Measurements from ENCODE around the gene SEMA4A.
"Not testable (repeated sequence)": the region's sequence is repeated elsewhere in the genome, so short reads cannot be mapped to it uniquely, and the experiment has no call there.

SEMA4A gene

DNA sequence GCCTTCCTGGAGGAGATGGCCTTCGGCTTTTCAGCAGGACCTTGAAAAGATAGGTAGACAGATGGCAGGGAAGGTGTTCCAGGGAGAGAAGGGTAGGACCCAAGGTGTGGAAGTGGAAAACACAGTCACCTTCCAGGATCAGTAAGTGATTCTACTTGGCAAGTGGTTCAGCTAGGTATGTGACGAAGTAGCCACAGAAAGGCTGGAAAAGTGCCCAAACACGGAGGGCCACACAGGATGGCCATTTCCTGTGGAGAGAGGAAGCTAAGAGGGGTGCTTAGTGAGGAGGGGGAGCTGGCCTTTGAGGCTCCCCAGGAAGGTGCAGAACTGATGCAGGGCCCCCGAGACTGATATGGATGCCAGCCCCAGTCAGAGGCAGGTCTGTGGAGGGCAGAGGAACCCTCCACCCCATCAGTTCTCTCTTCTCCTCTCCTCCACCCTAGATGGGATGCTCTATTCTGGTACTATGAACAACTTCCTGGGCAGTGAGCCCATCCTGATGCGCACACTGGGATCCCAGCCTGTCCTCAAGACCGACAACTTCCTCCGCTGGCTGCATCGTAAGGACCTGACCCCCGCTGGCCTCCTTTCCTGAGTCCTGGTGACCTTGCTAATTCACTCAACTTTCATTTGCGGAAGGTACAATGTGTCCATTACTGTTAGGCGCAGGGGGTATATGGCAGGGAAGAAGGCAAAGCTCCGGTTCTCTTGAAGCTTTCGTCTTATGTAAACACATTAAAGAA, 6.8 kb downstream of the SEMA4A start:
- peak; percentile 77 for DNase-seq (ENCODE audit: low spot score)

DNA sequence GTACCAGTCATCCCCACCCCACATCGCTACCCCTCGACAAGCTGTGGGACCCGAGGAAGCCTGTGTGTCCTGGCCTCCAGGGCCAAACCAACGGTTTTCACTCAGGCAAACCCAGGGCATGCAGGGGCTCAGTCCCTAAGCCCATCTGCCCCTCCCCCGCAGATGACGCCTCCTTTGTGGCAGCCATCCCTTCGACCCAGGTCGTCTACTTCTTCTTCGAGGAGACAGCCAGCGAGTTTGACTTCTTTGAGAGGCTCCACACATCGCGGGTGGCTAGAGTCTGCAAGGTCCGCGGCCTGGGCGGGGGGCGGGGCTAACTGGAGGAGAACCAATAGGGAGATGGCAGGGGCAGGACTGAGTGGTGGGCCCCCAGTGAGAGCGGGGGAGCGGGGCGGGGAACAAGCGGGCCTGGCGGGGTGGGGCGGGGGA, 7.4 kb downstream of the SEMA4A start:
- no peak for DNase-seq (ENCODE audit: low spot score)

DNA sequence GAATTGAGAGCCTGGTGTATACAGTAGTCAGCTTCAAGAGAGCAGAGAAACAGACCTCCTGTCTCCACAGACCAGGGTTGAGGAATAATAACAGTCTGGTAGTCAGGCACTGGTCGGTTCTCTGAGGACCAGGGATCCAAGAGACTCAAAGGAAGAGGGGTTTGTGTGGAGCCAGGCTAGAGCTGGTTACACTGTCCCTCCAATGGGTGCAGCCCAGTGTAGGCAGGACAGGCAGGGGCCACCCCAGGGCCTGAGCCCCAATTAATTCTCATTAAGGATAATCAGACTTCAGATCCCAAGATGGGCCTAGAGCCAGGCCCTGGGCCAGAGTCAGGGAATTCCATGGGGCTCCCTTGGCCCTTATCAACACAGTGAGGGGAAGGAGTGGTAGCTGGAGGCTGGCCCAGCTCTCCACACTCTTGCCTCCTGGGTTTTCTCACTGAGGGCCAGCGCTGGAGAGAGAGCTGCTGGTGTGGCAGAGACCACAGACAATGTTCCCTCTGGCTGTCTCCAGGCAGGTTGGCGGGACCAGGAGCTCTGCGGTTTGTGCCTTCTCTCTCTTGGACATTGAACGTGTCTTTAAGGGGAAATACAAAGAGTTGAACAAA, 9.1 kb downstream of the SEMA4A start:
- DNase-seq (ENCODE audit: low spot score) = no peak

DNA sequence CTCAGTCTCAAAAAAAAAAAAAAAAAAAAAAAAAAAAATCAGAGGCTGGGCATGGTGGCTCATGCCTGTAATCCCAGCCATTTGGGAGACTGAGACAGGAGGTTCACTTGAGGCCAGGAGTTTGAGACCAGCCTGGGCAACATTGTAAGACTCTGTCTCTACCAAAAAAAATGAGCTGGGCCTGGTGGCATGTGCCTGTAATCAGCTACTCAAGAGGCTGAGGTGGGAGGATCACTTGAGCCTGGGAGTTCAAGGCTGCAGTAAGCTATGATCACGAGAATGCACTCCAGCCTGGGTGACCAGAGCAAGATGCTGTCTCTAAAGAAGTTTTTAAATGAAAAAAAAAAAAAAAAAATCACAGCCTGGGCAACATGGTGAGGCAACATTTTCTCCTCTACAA, 10.3 kb downstream of the SEMA4A start:
- no peak for DNase-seq (ENCODE audit: low spot score)

DNA sequence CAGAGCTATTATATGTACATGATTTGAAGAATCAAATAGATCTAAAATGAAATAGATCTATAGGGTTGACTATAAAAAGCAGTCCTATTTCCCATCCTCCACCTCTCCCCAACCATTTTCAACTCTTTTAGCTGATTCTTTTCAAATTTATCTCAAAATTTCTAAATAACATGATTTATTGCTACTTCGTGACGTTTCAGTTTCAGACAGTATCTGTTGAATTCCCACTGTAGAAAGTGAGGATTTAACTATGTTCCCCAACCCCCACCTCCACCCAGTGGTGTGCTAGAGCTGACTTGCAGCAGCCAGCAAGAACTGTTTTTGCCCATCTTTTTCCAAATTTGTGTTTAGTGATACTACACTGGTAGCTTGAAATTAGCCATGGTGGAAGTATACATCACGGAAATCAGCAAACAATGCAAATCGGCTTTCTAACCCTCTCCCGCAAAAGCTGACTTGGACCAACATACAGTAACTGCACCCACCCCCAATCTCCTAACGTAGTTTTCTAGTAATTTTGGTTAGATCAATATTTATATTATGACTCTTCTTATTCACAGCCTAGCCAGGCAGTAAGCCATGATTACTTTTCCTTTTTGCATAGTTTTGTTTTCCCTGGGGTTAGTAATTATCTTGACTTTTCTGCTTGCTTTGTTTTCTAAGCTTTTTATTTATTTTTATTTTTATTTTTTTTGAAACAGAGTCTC, 10.9 kb downstream of the SEMA4A start:
- no peak for DNase-seq (ENCODE audit: low spot score)

DNA sequence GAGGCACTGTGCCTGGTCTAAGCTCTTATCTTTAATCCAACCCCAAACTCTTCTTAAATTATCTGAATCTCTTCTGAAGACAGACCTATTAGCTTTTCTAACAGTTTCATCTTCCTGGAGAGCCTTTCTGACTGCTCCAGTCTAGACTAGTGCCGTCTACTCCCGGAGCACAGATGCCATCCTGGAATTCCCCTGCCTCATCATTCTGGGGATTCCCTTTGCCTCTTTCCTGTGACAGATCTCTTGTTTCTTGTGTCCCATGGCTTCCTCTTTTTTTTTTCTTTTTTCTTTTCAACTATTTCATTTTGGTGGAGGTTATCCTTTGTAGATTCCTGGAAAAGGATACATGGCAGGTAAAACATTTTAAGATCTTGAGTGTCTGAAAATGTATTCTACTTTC, 11.7 kb downstream of the SEMA4A start:
- peak; percentile 87 for DNase-seq (ENCODE audit: low spot score)

DNA sequence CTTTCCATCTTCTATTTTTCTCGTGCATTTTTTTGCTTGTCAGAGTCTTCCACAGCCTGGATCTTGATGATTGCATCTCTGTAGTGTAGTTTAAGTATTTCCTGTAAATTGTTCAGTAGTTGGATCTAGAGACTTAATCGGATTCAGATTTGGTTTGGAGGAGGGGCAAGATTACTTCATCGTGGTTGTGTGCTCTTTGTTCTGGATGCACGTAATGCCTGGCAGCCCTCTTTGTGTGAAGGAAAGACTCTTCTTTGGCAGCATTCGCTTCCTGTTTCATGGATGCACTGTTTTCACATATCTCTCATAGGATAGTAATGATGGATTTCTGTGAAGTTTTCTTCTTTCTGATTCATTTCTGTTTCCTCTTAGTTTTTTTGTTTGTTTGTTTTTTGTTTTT, 14.2 kb downstream of the SEMA4A start:
- DNase-seq (ENCODE audit: low spot score) = peak; percentile 23

DNA sequence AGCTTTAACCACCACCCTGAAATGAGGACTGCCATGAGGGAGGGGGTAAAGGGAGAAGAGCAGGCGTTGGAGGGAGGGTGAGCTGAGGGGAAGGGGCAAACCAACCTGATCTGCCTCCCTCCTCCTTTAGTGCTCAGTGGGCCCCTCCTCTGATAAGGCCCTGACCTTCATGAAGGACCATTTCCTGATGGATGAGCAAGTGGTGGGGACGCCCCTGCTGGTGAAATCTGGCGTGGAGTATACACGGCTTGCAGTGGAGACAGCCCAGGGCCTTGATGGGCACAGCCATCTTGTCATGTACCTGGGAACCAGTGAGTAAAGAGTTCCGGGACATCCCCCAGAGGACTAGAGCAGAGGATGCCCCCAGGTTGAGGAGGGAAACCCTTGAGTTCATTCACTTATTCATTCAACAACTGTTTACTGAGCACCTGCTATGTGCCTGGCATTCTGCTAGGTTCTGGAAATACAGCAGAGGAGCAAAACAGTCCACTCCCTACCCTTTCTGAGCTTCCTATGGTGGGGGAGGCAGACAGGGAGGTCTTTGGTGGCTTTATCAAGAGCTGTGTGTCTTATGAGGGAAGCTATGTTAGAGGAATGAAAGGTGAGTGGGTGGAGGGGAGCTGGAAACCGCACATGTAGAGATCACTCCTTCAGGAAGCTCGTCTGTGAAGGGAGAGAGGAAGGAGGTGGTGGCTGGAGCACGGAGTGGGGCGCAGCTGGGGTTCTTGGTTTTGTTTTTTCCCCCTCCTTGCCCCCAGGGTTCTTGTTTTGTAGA, 19.5 kb downstream of the SEMA4A start:
- no peak for DNase-seq (ENCODE audit: low spot score)

DNA sequence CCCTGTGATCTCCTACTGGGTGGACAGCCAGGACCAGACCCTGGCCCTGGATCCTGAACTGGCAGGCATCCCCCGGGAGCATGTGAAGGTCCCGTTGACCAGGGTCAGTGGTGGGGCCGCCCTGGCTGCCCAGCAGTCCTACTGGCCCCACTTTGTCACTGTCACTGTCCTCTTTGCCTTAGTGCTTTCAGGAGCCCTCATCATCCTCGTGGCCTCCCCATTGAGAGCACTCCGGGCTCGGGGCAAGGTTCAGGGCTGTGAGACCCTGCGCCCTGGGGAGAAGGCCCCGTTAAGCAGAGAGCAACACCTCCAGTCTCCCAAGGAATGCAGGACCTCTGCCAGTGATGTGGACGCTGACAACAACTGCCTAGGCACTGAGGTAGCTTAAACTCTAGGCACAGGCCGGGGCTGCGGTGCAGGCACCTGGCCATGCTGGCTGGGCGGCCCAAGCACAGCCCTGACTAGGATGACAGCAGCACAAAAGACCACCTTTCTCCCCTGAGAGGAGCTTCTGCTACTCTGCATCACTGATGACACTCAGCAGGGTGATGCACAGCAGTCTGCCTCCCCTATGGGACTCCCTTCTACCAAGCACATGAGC, 23.3 kb downstream of the SEMA4A start:
- DNase-seq (ENCODE audit: low spot score) = no peak

DNA sequence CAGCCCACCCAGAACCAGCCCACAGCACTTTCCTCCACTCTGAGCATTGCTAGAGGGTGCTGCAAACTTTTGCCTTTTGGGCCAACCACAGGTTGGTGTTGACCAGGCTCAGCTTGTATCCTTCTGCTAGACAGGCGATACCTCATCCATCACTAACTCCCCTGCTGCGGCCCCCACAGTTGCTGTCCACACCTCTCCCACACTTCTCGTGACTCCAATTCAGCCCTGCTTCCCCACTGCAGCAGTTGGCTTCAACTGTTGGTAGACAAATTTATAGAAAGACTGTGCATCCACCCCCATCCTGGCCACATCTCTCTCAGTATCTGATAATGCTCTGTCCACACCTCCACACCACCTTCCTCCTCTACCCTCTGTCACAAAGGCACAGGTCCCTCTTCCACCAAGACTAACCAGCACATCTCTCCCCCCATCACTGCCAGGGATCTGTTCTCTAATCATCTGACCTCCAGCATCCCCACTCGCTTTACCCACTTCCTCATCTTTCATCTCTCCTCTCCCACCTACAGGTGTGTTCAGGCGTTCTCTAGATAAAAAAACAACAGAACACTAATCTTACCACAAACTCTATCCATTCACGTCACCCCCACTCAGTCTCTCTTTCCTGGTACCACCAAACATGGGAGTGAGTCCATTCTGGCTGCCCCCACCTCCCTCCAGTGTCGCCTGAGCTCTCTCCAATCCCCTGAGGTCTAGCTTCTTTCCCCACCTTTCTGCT, 24.7 kb downstream of the SEMA4A start:
- DNase-seq (ENCODE audit: low spot score) = no peak

DNA sequence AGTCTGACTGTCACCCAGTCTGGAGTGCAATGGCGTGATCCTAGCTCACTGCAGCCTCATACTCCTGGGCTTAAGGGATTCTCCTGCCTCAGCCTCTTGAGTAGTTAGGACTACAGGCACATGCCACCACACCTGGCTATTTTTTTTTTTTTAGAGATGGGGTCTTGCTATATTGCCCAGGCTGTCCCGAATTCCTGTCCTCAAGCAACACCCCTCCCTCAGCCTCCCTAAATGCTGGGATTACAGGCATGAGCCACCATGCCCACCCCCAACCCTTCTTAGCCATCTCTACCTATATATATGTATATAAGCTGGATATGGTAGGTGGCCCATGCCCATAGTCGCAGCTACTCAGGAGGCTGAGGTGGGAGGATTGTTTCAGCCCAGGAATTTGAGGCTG, 27.1 kb downstream of the SEMA4A start:
- no peak for DNase-seq (ENCODE audit: low spot score)

DNA sequence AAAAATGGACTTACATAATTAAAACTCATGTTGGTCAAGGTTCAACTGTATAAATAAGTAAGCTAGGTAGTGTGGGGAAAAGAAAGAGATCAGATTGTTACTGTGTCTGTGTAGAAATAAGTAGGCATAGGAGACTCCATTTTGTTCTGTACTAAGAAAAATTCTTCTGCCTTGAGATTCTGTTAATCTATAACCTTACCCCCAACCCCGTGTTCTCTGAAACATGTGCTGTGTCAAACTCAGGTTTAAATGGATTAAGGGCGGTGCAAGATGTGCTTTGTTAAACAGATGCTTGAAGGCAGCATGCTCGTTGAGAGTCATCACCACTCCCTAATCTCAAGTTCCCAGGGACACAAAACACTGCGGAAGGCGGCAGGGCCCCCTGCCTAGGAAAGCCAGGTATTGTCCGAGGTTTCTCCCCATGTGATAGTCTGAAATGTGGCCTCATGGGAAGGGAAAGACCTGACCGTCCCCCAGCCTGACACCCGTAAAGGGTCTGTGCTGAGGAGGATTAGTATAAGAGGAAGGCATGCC, 28.1 kb downstream of the SEMA4A start:
- peak; percentile 32 for DNase-seq (ENCODE audit: low spot score)

DNA sequence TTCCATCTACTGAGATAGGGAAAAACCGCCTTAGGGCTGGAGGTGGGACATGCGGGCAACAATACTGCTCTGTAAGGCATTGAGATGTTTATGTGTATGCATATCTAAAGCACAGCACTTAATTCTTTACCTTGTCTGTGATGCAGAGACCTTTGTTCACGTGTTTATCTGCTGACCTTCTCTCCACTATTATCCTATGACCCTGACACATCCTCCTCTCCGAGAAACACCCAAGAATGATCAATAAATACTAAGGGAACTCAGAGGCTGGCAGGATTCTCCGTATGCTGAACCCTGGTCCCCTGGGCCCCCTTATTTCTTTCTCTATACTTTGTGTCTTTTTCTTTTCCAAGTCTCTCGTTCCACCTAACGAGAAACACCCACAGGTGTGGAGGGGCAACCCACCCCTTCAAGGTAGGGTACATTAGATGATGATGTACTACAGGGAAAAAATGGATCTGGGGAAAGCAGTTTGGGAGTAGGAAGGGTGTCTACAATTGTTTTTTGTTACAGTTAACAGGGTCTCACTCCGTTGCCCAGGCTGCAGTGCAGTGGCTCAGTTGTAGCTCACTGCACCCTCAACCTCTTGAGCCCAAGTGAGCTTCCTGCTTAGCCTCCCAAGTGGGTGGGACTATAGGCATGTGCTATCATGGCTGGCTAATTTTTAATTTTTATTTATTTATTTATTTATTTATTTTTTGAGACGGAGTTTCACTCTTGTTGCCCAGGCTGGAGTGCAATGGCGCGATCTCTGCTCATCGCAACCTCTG, 28.8 kb downstream of the SEMA4A start:
- not testable (repeated sequence) for DNase-seq (ENCODE audit: low spot score)

DNA sequence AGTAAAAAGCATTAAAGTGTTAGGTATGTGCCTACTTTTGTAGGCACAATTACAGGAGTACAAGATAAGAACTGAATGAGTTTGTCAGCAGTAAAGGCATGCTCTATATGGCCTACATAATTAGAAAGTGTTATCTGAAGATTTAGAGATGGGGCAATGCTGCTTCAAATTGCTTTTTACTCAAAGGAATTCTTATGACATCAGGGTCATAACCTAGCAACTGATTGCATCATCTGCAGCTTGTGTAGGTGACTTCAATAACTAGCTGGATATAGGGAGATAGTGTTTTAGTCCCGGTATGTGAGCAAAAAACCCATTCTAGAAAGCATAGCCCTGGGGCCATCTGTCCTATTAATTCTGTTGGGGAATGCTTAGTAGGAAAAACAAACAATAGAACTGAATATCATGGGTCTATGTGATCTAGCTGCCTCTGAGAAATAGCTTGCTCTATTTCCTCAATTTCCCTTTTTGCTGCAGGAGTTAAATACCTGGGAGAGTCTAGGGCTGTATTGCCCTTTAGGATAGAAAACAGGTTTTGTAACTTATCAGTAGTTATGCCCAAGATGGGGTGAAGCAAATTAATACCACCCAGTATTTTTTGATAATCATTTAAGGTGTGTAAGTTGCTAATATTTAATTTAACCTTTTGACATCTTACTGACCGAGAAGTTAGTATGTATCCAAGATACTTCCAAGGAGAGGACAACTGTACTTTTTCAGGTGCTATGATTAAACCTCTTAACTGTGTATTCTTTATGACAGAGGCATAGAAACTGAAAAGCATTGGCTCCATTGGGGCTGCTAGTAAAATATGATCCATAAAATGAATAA, 33.2 kb downstream of the SEMA4A start:
- not testable (repeated sequence) for DNase-seq (ENCODE audit: low spot score)

DNA sequence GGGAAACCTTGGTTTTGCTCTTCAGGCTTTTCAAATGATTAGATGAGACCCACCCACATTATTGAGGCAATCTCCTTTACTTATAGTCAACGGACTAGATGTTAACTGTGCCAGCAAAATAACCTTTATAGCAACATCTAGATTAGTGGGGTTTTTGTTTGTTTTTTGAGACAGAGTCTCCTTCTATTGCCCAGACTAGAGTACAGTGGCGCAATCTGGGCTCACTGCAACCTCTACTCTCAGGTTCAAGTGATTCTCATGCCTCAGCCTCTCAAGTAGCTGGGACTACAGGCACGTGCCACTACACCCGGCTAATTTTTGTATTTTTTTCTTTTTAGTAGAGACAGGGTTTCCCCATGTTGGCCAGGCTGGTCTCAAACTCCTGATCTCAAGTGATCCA, 36.9 kb downstream of the SEMA4A start:
- not testable (repeated sequence) for DNase-seq (ENCODE audit: low spot score)

DNA sequence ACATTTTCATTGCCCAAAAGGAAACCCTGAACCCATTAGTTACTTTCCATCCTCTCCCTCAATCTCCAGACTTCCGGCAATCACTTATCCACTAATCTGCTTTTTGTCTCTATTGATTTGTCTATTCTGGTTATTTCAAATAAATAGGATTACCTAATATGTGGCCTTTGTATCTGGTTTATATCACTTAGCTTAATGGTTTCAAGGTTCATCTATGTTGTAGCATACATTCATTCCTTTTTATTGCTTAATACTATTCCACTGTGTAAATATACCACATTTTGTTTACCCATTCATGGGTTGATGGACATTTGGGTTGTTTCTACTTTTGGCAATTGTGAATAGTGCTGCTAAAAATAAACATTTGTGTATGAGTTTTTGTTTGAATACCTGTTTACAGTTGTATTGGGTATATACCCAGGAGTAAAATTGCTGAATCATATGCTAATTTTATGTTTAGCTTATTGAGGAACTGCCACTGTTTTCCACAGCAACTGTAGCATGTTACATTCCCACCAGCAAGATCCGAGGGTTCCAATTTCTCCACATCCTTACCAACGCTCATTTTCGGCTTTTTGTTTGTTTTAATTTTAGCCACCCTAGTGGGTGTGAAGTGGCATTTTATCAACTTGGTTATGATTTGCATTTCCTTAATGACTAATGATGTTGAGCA, 38.0 kb downstream of the SEMA4A start:
- DNase-seq (ENCODE audit: low spot score) = no peak

DNA sequence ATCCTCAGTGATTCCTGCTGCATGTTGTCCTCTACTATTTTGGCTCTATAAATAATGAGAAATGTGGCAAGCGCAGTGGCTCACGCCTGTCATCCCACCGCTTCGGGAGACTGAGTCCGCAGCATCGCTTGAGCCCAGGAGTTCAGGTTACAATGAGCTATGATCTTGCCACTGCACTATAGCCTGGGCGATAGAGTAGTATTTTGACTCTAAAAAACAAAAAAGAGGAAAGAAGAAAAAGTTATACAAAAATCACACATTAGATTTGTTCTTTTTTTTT, 39.8 kb downstream of the SEMA4A start:
- DNase-seq (ENCODE audit: low spot score) = no peak

DNA sequence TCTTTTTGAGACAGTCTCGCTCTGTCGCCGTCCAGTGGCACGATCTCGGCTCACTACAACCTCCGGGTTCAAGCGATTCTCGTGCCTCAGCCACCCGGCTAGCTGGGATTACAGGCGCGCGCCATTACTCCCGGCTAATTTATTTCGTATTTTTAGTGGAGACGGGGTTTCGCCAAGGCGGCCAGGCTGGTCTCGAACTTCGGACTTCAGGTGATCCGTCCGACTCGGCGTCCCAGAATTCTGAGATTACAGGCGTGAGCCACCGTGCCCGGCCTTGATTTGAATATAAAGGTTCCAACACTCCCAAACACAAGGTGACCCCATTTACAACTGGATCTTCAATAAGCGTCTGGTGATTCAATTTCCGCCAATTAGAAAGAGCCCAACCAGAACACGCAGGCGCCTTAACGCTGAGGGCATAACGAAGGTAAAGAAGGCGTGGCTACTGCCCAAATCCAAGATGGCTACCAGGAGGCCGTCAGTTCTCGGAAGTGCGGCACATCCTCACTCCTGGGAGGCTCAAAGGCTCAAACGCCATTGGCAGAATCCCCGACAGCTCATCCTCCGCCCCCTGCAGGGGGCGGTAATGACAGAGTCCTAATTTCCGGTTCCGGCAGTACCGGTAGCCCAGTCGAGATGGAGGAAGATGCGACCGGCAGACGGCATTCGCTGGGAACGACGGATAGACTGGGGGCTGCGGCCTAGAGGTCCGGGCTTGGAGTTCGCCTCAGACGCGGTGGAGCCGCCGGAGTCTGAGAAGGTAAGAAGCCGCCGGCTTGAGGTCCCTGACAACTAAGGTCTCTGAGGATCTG, 40.3 kb downstream of the SEMA4A start, which contains the start of gene SLC25A44:
Gene SLC25A44 (plus strand): TSS at position 617 of the 812 bp plus-strand sequence. CDS start 5,744 bp downstream, outside the sequence.
- peak; percentile 99 for DNase-seq (ENCODE audit: low spot score)

Data from kidney tubule cell (primary cell).